ENCODE measurements around the gene FH.
A peak's percentile ranks its signal among the peaks of the same experiment; 100 is the strongest.

FH gene

DNA sequence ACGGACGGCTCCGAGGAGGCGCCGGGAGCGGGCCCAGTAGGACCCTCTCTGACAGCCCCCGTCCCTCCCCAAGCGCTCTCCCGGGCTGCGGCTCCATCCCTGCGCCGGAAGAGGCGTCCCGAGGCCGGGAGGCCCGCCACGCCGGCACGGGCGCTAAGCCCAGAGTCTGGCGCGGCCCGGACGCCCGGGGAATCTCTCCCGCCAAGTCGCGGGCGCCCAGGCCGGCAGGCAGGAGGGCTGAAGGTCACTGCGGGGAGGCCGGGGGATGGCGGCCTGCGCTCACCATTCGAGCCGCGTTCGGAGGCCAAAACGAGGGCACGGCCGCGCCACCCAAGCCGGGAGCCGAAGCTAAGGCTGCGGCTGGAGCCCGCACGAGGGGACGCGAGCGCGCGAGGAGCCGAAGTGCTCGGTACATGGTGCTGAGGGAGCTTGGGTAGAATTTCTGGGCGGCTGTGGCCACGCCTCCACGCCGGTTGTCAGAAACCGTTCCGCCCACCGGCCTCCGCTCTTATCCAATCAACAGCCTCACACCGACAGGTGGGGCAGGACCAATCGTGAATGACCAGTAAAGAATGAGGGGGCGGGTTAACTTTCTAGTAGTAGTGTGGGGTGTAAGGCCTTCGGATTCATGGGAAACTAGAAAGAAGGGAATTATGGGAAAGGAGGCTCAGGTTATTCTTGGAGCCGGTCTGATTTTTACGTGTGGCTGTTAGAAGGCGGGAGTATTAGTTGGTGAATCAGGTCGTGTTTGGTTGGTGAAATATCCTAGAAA lies at the start of gene FH:
Gene FH (minus strand): TSS at position 448 of the 772 bp plus-strand sequence. CDS start 33 bp downstream, at position 415.
- peak; percentile 99 for DNase-seq (ENCODE audit: low read depth)
- H3K4me3 ChIP-seq (ENCODE audit: low read length), result peak within 1 kb of the TSS; percentile 73
- TF ChIP-seq, protein P1, sequence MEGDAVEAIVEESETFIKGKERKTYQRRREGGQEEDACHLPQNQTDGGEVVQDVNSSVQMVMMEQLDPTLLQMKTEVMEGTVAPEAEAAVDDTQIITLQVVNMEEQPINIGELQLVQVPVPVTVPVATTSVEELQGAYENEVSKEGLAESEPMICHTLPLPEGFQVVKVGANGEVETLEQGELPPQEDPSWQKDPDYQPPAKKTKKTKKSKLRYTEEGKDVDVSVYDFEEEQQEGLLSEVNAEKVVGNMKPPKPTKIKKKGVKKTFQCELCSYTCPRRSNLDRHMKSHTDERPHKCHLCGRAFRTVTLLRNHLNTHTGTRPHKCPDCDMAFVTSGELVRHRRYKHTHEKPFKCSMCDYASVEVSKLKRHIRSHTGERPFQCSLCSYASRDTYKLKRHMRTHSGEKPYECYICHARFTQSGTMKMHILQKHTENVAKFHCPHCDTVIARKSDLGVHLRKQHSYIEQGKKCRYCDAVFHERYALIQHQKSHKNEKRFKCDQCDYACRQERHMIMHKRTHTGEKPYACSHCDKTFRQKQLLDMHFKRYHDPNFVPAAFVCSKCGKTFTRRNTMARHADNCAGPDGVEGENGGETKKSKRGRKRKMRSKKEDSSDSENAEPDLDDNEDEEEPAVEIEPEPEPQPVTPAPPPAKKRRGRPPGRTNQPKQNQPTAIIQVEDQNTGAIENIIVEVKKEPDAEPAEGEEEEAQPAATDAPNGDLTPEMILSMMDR (IDR thresholded peaks at IDR 0.05; ENCODE audit: insufficient read depth, low read depth, low read length, missing control alignments), result no peak

DNA sequence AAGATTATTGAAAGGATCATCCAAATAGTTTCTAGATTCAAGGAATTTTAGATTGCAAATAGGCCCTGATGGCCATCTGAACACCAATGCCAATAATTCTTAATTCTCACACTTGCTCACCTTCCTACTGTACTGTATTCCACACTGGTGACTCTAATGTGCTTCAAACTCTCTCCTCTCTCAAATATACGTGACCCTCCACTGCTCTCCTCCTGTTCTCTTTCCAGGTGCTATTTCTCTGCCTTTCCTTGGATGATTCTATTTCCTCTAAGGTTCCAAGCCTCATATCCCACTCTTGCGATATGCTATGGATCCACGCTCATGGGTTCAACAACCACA lies 41.3 kb upstream of the FH start:
- TF ChIP-seq, protein P1 (IDR thresholded peaks at IDR 0.05; ENCODE audit: insufficient read depth, low read depth, low read length, missing control alignments), result no peak
- no peak overlapping the region for H3K4me3 ChIP-seq (ENCODE audit: low read length)
- DNase-seq (ENCODE audit: low read depth), result no peak

DNA sequence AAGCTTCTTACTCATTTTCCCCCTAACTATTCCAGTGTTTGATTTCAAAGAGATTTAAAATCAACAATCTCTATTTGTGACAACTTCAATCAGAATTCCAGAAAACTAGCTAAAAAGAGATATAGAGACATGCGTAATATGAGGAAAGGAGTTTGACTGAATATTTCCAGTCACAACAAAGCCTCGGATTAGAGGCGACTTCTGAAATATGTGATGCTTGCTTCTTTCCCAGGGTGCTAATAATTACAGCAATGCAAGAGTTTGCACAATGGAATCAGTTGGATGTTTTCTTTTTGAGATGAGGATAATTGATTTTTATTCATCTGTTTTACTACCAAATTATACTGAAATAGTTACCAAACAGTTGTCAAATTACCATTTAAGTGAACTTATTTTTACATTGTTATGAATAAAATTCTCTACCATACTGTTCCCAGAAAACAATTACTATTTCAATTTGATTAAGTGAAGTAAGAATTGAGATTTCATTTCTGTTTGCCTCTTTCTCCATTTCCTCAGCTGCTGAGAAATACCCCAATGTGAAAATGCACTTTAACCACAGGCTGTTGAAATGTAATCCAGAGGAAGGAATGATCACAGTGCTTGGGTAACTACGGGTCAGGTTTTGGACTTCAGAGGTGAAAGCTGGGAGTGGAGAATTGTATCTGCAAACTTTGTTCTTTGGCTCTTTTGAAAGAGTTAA lies 40.7 kb upstream of the FH start:
- DNase-seq (ENCODE audit: low read depth), result no peak
- H3K4me3 ChIP-seq (ENCODE audit: low read length), result no peak overlapping the region
- TF ChIP-seq, protein P1 (IDR thresholded peaks at IDR 0.05; ENCODE audit: insufficient read depth, low read depth, low read length, missing control alignments), result no peak

DNA sequence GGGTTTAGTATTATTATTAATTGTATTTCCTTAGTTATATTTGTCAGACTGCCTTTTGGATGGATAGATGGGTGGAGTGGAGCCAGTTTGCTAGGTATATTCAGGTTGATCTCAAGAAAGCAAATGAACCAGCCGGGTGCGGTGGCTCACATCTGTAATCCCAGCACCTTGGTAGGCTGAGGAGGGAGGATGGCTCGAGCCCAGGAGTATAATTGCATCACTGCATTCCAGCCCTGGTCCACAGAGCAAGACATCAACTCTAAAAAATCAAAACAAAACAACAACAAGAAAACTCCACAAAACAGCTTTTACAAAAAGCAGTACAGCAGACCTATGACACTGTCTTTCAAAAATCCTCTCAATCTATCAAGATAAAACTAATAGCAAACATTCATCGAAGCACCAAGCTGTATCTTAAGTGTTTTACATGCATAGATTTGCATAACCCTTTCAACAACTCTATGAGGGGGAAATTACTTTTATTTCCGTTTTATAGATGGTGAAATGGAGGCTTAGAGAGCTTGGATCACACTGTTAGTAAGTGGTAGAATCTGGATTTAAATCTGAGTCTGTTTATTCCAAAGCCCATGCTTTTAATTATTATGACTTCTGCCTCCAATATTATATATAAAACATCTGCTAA lies 38.1 kb upstream of the FH start:
- DNase-seq (ENCODE audit: low read depth), result no peak
- TF ChIP-seq, protein P1 (IDR thresholded peaks at IDR 0.05; ENCODE audit: insufficient read depth, low read depth, low read length, missing control alignments), result no peak

DNA sequence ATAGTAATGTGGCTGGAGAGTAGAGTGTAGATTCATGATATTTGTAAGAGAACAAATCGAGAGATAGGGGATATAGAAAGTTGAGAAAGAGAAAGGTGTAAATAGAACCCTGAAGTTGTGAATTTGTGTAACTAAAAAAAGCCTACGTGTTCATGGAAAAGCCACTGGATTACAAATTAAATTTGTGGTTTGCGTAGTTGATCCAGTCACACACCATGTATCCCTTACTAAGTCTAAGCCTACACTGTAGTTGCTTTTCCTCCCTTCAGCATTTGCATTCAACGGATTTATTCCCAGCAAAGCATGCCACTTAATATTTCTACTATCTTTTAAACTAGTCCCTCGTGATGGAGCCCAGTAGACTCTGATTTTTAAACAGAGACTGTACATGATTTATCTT lies 37.5 kb upstream of the FH start:
- no peak for DNase-seq (ENCODE audit: low read depth)
- no peak overlapping the region for H3K4me3 ChIP-seq (ENCODE audit: low read length)
- TF ChIP-seq, protein P1 (IDR thresholded peaks at IDR 0.05; ENCODE audit: insufficient read depth, low read depth, low read length, missing control alignments), result no peak

More for the DNA sequence above, 38.1 kb upstream of the FH start:
- H3K4me3 ChIP-seq (ENCODE audit: low read length), result no peak overlapping the region

DNA sequence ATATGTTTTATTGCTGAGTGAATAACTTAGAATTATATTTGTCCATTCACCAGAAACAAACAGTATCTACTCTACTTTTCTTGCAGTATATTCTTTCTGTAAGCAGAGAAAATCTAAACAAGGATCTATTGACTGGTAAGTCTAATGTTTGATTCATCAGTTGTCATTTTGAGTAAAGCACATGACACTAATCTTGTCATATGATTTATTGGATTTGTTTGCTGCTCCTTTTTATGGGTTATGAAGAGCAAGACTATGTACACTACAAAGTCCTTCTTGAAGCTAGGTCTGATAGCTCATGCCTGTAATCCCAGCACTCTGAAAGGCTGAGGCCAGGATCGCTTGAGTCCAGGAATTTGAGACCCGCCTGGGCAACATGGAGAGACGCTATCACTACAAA lies 36.0 kb upstream of the FH start:
- TF ChIP-seq, protein P1 (IDR thresholded peaks at IDR 0.05; ENCODE audit: insufficient read depth, low read depth, low read length, missing control alignments), result no peak
- DNase-seq (ENCODE audit: low read depth), result no peak

More for the DNA sequence above, 36.0 kb upstream of the FH start:
- no peak overlapping the region for H3K4me3 ChIP-seq (ENCODE audit: low read length)

All from epithelial cell of esophagus (primary cell).